GM12891 (cell line): ENCODE data around the gene PRR36.

Source experiments
- POLR2A ChIP-seq: IDR thresholded peaks from 2 replicates; pipeline ENCODE4 v1.6.1; 2011; ENCODE audit warnings: low read depth, low read length, control low read depth
- POLR2AphosphoS5 ChIP-seq: IDR thresholded peaks from 2 replicates; pipeline ENCODE4 v1.6.1; 2011; ENCODE audit warnings: low read depth, low read length, control low read depth
- TAF1 ChIP-seq: IDR thresholded peaks from 2 replicates; pipeline ENCODE4 v1.6.1; 2011; ENCODE audit warnings: low read depth, low read length, control low read depth

DNA sequence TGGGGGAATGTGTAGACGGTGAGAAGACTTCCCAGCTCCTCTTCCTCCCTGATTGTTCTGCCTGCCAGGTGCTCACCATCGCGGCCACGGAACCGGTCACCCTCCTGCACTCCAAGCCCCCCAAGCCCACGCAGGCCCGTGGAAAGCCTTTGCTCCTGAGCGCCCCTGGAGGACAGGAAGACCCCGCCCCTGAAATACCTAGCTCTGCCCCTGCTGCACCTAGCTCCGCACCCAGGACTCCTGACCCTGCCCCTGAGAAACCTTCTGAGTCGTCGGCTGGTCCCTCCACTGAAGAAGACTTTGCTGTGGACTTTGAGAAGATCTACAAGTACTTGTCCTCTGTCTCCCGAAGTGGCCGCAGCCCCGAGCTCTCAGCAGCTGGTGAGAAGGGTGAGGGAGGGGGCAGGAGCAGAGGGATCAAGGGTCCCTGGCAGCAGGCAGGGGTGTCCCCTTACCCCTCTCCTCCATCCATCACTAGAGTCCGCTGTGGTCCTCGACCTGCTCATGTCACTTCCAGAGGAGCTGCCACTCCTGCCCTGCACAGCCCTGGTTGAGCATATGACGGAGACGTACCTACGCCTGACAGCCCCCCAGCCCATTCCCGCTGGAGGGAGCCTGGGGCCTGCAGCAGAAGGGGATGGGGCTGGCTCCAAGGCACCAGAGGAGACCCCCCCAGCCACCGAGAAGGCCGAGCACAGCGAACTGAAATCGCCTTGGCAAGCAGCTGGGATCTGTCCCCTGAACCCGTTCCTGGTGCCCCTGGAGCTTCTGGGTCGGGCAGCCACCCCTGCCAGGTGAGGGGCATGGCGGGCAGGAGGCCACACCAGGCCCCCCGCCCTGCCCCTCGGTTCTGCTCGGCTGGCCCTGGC lies 48.0 kb upstream of the PRR36 start:
- TF ChIP-seq POLR2A: no peak
- TF ChIP-seq POLR2AphosphoS5: no peak
- no peak for TF ChIP-seq TAF1
